Activated CD4-positive, alpha-beta memory T cell treated with anti-CD3 and anti-CD28 coated beads for 36 hours (primary cell): Measurements from ENCODE around the gene SLC36A3. TPM values are rescaled to one million over a fixed set of nuclear protein-coding genes. Genes with fewer than 3 reads are reported as not detected.
A peak's percentile ranks its signal among the peaks of the same experiment; 100 is the strongest.
"Not testable (repeated sequence)": the region's sequence is repeated elsewhere in the genome, so short reads cannot be mapped to it uniquely, and the experiment has no call there.

ENCODE experiments used
- CTCF ChIA-PET: fragments of 350-600 bp; sonication (Branson Sonifier 250); formaldehyde crosslinking; loops from one replicate; lab custom pipeline; 2021; ENCODE audit warnings: antibody characterized with exemption, inconsistent platforms; lab: Charles Lee
- POLR2A ChIA-PET: fragments of 350-600 bp; sonication (Branson Sonifier 250); formaldehyde crosslinking; loops from one replicate; lab custom pipeline; 2021; ENCODE audit warnings: antibody characterized with exemption; lab: Charles Lee
- DNase-seq: peaks from one replicate; pipeline ENCODE4 v3.0.0-alpha.2; 2020
- H3K27ac Mint-ChIP-seq: one replicate; pipeline ENCODE4 v1.8.0; 2021; ENCODE audit warnings: mixed read lengths
- H3K27me3 Mint-ChIP-seq: one replicate; pipeline ENCODE4 v1.8.0; 2021; ENCODE audit warnings: mixed read lengths
- H3K36me3 Mint-ChIP-seq: one replicate; pipeline ENCODE4 v1.8.0; 2021; ENCODE audit warnings: mixed read lengths
- H3K4me1 Mint-ChIP-seq: one replicate; pipeline ENCODE4 v1.8.0; 2021; ENCODE audit warnings: low read depth, mixed read lengths
- H3K4me3 Mint-ChIP-seq: one replicate; pipeline ENCODE4 v1.8.0; 2021; ENCODE audit warnings: mild to moderate bottlenecking, mixed read lengths
- H3K9me3 Mint-ChIP-seq: one replicate; pipeline ENCODE4 v1.8.0; 2021; ENCODE audit warnings: mixed read lengths
- intact Hi-C: fragments of 100-400 bp; cut with micrococcal nuclease; formaldehyde crosslinking; loops from one replicate; pipeline ENCODE4 v1.15.1; 2023
- total RNA-seq, 2 experiments: library from RNA; stranded (reverse); gene quantifications; one replicate each; pipeline ENCODE4 v1.2.3, GENCODE V29; 2021

SLC36A3 gene
- total RNA-seq, 2 experiments from 2014 or later = not detected

- Mint-ChIP-seq H3K4me1 (peaks cover 37% of the 10 kb centered on the region), H3K27ac (no peak overlapping the region), H3K36me3 (peaks cover 3% of the 10 kb centered on the region), H3K4me3 (no peak overlapping the region), H3K27me3 (no peaks in the 10 kb centered on the region), H3K9me3 (no peaks in the 10 kb centered on the region)
- ChIA-PET CTCF (no interaction called here), POLR2A (no interaction called here)
- intact Hi-C loops = no loop called here
- no peak for DNase-seq
These were observed 57.8 kb downstream of the SLC36A3 start for GRCh38 chr5:151245680-151246219.

- intact Hi-C loops = no loop called here
- CTCF ChIA-PET = no interaction called here
- Mint-ChIP-seq H3K36me3 (peaks cover 3% of the 10 kb centered on the region), H3K27me3 (no peaks in the 10 kb centered on the region), H3K4me3 (no peak overlapping the region), H3K27ac (peak overlapping the region; percentile 28), H3K9me3 (no peaks in the 10 kb centered on the region), H3K4me1 (peaks cover 30% of the 10 kb centered on the region)
- POLR2A ChIA-PET = no interaction called here
- DNase-seq = no peak
These were observed 59.4 kb downstream of the SLC36A3 start for GRCh38 chr5:151244206-151244605.

GRCh38 chr5:151243564-151243963 lies 60.0 kb downstream of the SLC36A3 start:
- Mint-ChIP-seq H3K36me3 (peaks cover 3% of the 10 kb centered on the region), H3K27ac (peak overlapping the region; percentile 28), H3K27me3 (no peaks in the 10 kb centered on the region), H3K4me1 (peaks cover 30% of the 10 kb centered on the region), H3K4me3 (no peak overlapping the region), H3K9me3 (no peaks in the 10 kb centered on the region)
- ChIA-PET CTCF (interaction anchor here (1.2 kb wide), 1 partner anchor 9 kb away, joined by 3 read pairs; the partner anchor contains the start of gene GM2A), POLR2A (no interaction called here)
- intact Hi-C loops = loop anchor here (1.0 to 2.0 kb wide), 2 partner anchors 9 to 19 kb away; partner anchors contain the start of gene CCDC69
- peak; percentile 76 for DNase-seq

- Mint-ChIP-seq H3K4me1 (peaks cover 30% of the 10 kb centered on the region), H3K9me3 (no peaks in the 10 kb centered on the region), H3K27ac (no peak overlapping the region), H3K4me3 (no peak overlapping the region), H3K27me3 (no peaks in the 10 kb centered on the region), H3K36me3 (peaks cover 3% of the 10 kb centered on the region)
- intact Hi-C loops = loop anchor here (1.0 to 2.0 kb wide), 2 partner anchors 9 to 18 kb away; partner anchors contain the start of gene CCDC69
- no peak for DNase-seq
- ChIA-PET CTCF (interaction anchor here (0.7 to 1.2 kb wide), 4 partner anchors 10 to 117 kb away, joined by 3 to 5 read pairs (median 4); partner anchors contain the start of genes CCDC69 and GM2A), POLR2A (no interaction called here)
These were observed 60.4 kb downstream of the SLC36A3 start for GRCh38 chr5:151243127-151243526.

GRCh38 chr5:151240924-151241635 lies 62.5 kb downstream of the SLC36A3 start:
- no peak overlapping the region for H3K27ac Mint-ChIP-seq
- peaks cover 30% of the 10 kb centered on the region for H3K4me1 Mint-ChIP-seq
- no peak overlapping the region for H3K4me3 Mint-ChIP-seq
- intact Hi-C loops = no loop called here
- ChIA-PET POLR2A (interaction anchor here (1.0 kb wide), 1 partner anchor 19 kb away, joined by 3 read pairs; no protein-coding TSS in a partner anchor), CTCF (interaction anchor here (1.0 to 2.3 kb wide), 7 partner anchors 10 to 115 kb away, joined by 3 to 10 read pairs (median 5); partner anchors contain the start of genes CCDC69 and GM2A)
- no peak for DNase-seq
- H3K27me3 Mint-ChIP-seq = no peaks in the 10 kb centered on the region
- no peaks in the 10 kb centered on the region for H3K9me3 Mint-ChIP-seq
- peaks cover 3% of the 10 kb centered on the region for H3K36me3 Mint-ChIP-seq

GRCh38 chr5:151240268-151240835 lies 63.2 kb downstream of the SLC36A3 start:
- H3K4me3 Mint-ChIP-seq, H3K9me3 Mint-ChIP-seq, H3K27ac Mint-ChIP-seq, intact Hi-C loops, H3K27me3 Mint-ChIP-seq, DNase-seq, H3K36me3 Mint-ChIP-seq: not testable (repeated sequence)
- H3K4me1 Mint-ChIP-seq = peaks cover 23% of the 10 kb centered on the region
- POLR2A ChIA-PET = interaction anchor here (1.0 kb wide), 1 partner anchor 18 kb away, joined by 3 read pairs; no protein-coding TSS in a partner anchor
- CTCF ChIA-PET = interaction anchor here (0.7 to 2.3 kb wide), 9 partner anchors 10 to 114 kb away, joined by 3 to 10 read pairs (median 5); partner anchors contain the start of genes CCDC69 and GM2A

GRCh38 chr5:151239237-151239861 lies 64.2 kb downstream of the SLC36A3 start:
- H3K27ac Mint-ChIP-seq = no peak overlapping the region
- no peak overlapping the region for H3K4me3 Mint-ChIP-seq
- ChIA-PET CTCF (interaction anchor here (0.7 to 2.3 kb wide), 22 partner anchors 8 to 187 kb away, joined by 3 to 15 read pairs (median 5); partner anchors contain the start of genes CCDC69 and GM2A), POLR2A (interaction anchor here (0.9 kb wide), 1 partner anchor 113 kb away, joined by 3 read pairs; no protein-coding TSS in a partner anchor)
- intact Hi-C loops = loop anchor here (1.0 kb wide), 1 partner anchor 113 kb away; no protein-coding TSS in a partner anchor
- H3K4me1 Mint-ChIP-seq = peaks cover 26% of the 10 kb centered on the region
- DNase-seq = peak; percentile 67
- H3K9me3 Mint-ChIP-seq = no peaks in the 10 kb centered on the region
- H3K36me3 Mint-ChIP-seq = peaks cover under 1% of the 10 kb centered on the region
- H3K27me3 Mint-ChIP-seq = no peaks in the 10 kb centered on the region

- POLR2A ChIA-PET = interaction anchor here (0.6 to 0.7 kb wide), 2 partner anchors 26 to 27 kb away, joined by 4 to 6 read pairs; no protein-coding TSS in a partner anchor
- H3K4me3 Mint-ChIP-seq = no peak overlapping the region
- CTCF ChIA-PET = interaction anchor here (0.7 to 2.0 kb wide), 14 partner anchors 9 to 186 kb away, joined by 3 to 15 read pairs (median 4); partner anchors contain the start of genes CCDC69 and GM2A
- H3K9me3 Mint-ChIP-seq = no peaks in the 10 kb centered on the region
- no peaks in the 10 kb centered on the region for H3K36me3 Mint-ChIP-seq
- intact Hi-C loops = no loop called here
- no peak for DNase-seq
- H3K4me1 Mint-ChIP-seq = peaks cover 18% of the 10 kb centered on the region
- no peaks in the 10 kb centered on the region for H3K27me3 Mint-ChIP-seq
- H3K27ac Mint-ChIP-seq = no peak overlapping the region
These were observed 65.2 kb downstream of the SLC36A3 start for GRCh38 chr5:151238303-151238741.

- H3K27ac Mint-ChIP-seq = no peak overlapping the region
- H3K4me3 Mint-ChIP-seq = no peak overlapping the region
- H3K4me1 Mint-ChIP-seq = peaks cover 13% of the 10 kb centered on the region
- H3K27me3 Mint-ChIP-seq = no peaks in the 10 kb centered on the region
- no peak for DNase-seq
- no peaks in the 10 kb centered on the region for H3K9me3 Mint-ChIP-seq
- intact Hi-C loops = no loop called here
- ChIA-PET CTCF (interaction anchor here (0.8 to 2.0 kb wide), 7 partner anchors 8 to 139 kb away, joined by 3 to 15 read pairs (median 5); partner anchors contain the start of genes CCDC69 and GM2A), POLR2A (no interaction called here)
- H3K36me3 Mint-ChIP-seq = no peaks in the 10 kb centered on the region
These were observed 65.9 kb downstream of the SLC36A3 start for GRCh38 chr5:151237685-151238084.

GRCh38 chr5:151236888-151237287 lies 66.7 kb downstream of the SLC36A3 start:
- no peak for DNase-seq
- Mint-ChIP-seq H3K4me3 (no peak overlapping the region), H3K36me3 (no peaks in the 10 kb centered on the region), H3K4me1 (peaks cover 11% of the 10 kb centered on the region), H3K27me3 (no peaks in the 10 kb centered on the region), H3K9me3 (no peaks in the 10 kb centered on the region), H3K27ac (no peak overlapping the region)
- intact Hi-C loops = no loop called here
- POLR2A ChIA-PET = no interaction called here
- CTCF ChIA-PET = interaction anchor here (0.6 to 1.3 kb wide), 2 partner anchors 7 to 186 kb away, joined by 3 read pairs; no protein-coding TSS in a partner anchor

GRCh38 chr5:151235239-151235571 lies 68.4 kb downstream of the SLC36A3 start:
- H3K9me3 Mint-ChIP-seq, H3K27me3 Mint-ChIP-seq, H3K4me3 Mint-ChIP-seq, intact Hi-C loops, H3K27ac Mint-ChIP-seq, DNase-seq, H3K36me3 Mint-ChIP-seq, H3K4me1 Mint-ChIP-seq: not testable (repeated sequence)
- ChIA-PET CTCF (interaction anchor here (1.1 to 1.8 kb wide), 3 partner anchors 109 to 417 kb away, joined by 3 to 6 read pairs (median 5); no protein-coding TSS in a partner anchor), POLR2A (interaction anchor here (1.1 to 1.7 kb wide), 2 partner anchors 12 to 21 kb away, joined by 3 to 4 read pairs; partner anchors contain the start of gene CCDC69)
